ENCODE data around the gene ACTG1.

The ACTG1 gene

DNA sequence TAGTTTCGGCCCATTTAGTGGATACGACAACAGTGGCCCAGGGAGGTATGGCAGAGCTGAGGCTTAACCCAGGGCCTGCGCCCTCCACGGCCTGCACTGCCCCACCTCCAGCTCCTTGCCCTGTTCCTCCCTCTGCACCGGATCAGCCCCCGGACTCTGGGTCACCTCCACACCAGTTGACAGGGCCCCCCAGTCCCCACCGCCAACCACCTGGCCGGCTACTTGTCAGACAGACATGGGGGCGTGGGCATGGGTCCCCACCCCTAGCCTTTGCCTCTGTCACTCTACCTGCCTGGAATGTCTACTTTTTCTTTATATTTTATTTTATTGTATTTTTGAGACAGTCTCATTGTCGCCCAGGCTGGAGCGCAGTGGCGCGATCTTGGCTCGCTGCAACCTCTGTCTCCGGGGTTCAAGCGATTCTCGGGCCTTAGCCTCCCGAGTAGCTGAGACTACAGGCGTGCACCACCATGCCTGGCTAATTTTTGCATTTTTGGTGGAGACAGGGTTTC, 3.0 kb upstream of the ACTG1 start:
- DNase-seq: no peak

DNA sequence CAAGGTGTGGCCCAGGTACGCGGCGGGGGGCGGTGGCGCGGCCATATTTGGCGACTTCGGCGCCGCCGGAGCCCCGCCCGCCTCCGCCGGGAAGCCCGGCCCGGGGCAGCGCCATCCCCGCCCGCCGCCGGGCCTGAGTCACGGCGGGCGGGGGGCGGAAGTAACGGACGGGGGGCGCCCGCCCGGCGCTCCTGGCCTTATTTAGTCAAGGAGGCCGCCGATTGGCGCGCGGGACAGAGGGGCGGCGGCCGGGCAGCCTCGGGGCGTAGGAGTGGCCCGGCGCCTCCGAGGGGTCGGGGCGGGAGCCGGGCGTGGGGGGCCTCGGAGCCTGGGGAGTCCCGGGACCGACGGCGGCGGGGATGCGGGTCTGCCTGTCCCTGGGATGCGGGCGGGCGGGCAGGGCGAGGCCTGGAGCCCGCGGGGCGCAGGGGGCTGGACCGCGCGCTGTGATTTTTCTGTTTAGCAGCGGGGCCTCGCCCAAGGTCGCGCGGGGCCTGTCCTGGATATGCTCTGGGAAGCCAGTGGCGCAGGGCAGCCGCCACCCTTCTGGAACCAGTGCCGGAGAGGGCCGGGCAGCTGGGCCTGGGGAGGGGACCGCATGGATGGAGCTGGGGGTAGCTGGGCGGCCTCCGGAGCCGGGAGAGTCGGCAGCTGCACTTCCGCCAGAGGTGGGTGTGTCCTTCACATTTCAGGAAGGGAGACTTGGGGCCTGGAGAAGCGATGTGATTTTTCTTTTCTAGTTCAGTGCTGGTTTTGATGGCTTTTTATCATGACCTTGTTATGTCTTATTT, 2.3 kb upstream of the ACTG1 start:
- peak; percentile 50 for DNase-seq

DNA sequence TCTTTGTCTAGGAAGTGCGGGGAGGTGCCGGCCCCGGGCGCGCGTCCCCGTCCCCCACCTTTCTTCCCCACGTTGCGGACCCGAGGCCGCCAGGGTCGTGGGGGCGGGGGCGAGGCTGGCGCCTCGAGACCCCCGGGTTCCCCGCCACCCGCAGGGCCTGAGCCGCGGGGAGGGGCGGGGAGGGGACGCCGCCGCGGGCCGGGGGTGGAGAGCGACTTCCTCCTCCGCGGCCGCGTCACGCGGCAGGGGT, 1.8 kb upstream of the ACTG1 start:
- no peak for DNase-seq

DNA sequence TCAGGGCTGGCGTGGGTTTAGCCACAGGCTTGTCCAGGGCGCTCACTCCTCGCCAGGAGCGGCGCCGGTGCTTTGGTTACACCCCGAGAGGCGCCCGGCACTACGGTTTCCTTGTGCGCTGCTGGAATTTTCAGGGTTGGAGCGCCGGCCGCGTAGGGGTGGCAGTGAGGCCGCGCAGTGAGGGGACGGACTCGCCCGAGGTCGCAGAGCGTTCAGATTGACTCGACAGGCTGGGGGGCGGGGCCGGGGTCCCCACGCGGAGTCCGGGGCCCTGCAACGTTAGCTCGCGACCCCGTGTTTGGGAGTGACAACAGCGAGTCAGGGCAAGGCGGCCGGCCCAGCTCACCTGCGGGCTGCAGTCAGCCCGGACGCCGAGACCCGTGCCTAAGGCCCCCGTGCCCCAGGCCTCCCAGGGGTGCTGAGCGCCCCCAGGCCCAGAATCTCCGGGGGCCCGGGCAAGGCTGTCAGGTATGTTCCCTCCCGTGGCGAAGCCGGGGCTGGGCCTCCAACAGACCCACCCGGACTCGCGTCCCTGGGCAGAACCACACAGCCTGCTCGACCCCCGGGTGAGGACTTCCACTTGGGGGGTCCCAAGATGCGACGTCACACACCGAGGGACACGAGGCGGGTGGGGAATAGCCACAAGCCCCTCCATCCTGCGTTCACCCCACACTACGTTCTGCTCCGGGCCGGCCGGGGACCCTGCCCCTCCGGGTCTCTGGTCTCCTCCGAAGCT, 1.3 kb upstream of the ACTG1 start:
- peak; percentile 52 for DNase-seq

DNA sequence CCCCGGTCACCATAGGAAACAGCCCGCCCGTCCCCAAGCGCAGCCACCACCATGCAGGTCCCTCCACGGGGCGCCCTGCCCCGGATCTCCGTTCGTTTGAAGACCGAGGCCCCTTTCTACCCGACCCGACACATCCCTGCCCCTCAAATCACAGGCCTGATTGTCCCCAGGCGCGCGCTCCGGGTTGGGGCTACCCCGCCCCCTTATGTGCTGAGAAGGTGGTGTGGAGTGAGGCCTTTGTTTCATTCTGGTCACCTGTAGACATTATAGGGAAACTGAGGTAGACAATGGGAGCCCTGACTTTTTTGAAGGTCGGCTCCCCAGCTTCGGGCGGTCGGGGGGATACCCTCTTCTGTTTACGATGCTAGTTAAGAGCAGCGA, 763 bp upstream of the ACTG1 start:
- peak; percentile 61 for DNase-seq

DNA sequence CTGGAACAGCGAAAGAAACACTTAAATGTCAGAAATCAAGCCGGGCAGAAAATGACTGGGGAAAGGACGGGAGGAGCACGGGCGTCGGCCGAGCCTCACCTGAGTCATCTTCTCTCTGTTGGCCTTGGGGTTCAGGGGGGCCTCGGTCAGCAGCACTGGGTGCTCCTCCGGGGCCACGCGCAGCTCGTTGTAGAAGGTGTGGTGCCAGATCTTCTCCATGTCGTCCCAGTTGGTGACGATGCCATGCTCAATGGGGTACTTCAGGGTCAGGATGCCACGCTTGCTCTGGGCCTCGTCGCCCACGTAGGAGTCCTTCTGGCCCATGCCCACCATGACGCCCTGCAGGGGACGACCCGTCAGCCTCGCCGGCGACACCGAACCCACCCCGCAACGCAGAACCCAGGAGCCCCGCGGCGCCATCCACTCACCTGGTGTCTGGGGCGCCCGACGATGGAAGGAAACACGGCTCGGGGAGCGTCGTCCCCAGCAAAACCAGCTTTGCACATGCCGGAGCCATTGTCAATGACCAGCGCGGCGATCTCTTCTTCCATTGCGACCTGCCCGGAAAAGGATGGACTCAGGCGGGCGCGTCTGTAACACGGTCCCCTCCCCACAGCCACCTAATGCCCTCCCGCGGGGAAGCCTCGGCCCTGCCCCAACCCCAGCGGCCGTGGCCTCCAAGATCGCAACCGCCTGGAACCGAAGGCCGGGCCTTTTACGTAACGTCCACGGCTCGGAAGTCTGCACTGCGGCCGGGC, 616 bp downstream of the ACTG1 start:
- no peak for DNase-seq

DNA sequence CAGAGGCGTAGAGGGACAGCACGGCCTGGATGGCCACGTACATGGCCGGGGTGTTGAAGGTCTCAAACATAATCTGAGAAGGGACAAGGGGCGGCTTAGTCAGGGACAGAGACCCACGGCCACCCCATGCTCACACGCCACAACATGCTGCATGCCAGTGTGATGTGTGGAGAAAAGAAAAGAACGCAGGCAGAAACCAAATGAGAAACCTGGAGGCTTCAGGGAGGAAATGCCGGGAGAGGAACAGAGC, 1.1 kb downstream of the ACTG1 start:
- no peak for DNase-seq

DNA sequence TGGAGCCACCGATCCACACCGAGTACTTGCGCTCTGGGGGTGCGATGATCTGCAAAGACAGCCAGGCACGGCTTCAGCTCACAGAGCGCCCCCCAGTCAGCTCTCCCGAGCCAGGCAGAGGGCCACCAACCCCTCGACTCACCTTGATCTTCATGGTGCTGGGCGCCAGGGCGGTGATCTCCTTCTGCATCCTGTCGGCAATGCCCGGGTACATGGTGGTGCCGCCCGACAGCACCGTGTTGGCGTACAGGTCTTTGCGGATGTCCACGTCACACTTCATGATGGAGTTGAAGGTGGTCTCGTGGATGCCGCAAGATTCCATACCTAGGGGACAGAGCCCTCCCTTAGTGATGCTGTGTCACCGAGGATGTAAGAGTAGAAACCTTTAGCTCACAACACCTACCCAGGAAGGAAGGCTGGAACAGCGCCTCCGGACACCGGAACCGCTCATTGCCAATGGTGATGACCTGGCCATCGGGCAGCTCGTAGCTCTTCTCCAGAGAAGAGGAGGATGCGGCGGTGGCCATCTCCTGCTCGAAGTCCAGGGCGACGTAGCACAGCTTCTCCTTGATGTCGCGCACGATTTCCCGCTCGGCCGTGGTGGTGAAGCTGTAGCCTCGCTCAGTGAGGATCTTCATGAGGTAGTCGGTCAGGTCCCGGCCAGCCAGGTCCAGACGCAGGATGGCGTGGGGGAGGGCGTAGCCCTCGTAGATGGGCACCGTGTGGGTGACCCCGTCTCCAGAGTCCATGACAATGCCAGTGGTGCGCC, 1.6 kb downstream of the ACTG1 start:
- DNase-seq: no peak

DNA sequence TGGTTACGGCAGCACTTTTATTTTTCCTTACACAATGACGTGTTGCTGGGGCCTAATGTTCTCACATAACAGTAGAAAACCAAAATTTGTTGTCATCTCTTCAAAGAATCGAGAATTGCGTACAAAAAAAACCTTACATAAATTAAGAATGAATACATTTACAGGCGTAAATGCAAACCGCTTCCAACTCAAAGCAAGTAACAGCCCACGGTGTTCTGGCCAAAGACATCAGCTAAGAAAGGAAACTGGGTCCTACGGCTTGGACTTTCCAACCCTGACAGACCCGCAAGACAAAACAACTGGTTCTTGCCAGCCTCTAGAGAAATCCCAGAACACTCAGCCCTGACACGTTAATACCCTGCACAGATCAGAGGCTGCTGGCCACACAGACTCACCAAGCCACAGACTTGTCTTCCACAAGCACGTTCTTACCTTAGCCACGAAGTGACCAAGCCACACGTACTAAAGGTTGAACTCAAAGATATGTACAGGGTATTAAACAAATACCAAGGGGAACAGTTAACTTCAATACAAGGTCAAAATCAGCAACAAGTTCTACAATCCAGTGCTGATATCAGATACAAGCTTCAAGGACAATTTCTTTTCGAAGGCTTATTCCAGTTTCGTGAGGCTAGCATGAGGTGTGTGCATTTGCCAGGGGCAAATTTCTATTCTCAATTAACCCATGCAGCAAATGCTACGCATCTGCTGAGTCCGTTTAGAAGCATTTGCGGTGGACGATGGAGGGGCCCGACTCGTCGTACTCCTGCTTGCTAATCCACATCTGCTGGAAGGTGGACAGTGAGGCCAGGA, 2.4 kb downstream of the ACTG1 start:
- no peak for DNase-seq

DNA sequence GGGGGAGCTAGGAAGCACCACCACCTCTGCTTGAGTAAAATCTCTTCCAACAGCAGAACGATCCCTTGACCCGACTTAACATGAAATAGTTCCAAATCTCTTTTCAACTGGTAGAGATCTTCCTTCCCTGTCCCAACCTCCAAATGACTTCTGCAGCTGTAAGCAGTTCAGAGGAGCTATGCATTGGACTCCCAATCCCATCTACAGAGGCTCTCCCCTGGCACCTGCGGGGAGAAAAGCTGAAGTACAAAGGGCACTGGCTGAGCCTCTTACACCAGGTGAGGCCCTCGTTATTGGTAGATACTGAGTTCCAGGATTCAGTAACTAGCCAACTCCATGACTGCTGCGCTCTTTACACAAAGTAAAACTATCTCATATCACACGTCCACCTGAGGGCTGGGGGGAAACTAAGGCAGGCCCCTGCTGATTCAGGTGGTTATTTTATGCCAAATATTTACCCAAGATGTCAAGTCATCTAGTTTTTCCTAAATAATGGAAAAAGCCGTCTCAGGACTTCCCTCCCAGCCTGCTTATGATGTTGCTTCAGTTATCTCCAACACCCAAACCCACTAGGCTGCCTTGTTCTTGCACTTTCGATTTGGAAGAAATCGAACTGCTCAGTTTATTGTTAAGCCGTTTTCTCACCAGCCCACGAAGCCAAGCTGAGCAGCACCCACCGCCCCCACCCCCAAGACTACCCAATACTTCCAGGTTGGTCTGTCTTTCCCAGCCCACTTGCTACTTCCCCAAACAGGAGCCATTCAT, 3.2 kb downstream of the ACTG1 start:
- DNase-seq: no peak

DNA sequence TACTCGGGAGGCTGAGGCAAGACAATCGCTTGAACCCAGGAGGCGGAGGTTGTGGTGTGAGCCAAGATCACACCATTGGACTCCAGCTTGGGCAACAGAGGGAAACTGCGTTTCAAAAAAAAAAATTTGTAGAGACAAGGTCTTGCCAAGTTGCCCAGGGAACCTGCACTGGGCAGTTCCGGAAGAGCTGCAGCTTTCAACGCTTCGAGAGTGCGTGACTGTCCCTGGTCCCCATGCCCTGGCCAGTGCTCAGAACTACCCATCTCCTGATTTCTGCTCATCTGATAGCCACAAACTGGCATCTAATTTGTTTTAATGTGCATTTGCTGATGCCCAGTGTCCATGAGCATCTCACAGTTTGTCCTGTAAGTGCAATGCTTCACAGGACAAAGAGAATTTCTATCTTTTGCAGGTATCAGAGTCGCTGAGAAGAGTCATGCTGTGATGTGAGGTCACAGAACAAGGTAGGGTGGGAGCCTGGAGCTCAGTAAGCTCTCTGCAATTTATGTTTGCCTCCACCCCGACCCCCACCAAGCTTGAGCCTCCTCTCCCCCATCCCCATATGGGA, 3.9 kb downstream of the ACTG1 start:
- DNase-seq: no peak

DNA sequence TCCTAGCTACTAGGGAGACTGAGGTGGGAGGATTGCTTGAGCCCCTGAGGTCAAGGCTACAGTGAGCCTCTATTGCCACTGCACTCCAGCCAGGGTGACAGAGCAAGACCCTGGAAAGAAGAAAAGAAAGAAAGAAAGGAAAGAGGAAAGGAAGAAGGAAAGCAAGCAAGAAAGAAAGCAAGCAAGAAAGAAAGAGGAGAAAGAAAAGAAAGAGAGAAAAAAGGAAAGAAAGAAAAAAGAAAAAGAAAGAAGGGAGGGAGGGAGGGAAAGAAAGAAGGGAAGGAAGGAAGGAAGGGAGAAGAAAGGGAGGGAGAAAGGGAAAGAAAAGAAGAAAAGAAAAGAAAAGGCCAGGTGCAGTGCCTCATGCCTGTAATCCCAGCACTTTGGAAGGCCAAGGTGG, 9.0 kb downstream of the ACTG1 start:
- no peak for DNase-seq

DNA sequence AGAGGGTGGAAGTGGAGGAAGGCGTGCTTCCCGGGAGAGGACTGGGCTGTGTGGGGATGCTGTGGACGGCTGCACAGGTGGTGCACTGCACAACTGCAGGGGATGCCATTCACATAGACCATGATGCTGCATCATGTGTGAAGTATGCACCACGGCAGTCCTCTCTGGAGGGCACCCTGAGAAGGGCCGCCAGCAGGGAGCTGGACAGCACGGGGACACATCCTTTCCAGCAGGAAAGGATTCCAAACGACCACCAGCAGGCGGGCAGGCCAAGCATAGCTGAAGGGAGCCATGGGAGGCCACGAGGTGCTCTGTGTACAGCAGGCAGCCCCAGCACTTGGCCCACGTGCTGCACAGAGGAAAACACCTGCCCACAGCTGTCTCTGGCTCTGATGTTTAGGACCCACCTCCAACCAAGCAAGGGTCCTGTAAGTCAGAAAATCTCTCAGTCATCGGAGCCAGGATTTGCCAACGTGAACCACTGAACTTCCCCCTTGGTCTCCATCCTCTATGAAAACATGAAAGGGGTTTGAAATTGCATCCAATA, 10.1 kb downstream of the ACTG1 start:
- DNase-seq: no peak

DNA sequence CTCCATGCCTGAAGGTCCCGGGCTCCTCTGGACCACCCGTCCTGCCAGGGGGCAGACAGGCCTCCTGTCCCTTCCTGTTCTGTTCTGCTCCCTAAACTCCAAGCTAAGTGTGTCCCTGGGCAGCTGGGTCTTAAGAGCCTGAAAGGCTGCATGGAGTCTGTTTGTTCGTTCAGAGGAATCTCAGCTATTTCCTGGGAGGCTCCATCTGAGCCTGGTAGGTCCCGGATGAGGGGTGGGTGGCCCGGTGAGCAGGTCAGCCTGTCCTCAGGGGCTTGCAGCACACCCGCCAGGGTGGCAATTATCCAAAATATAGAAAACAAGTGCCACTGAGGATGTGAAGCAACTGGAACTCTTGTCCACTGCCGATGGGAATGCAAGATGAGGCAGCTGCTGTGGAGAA, 12.6 kb downstream of the ACTG1 start:
- DNase-seq: no peak

DNA sequence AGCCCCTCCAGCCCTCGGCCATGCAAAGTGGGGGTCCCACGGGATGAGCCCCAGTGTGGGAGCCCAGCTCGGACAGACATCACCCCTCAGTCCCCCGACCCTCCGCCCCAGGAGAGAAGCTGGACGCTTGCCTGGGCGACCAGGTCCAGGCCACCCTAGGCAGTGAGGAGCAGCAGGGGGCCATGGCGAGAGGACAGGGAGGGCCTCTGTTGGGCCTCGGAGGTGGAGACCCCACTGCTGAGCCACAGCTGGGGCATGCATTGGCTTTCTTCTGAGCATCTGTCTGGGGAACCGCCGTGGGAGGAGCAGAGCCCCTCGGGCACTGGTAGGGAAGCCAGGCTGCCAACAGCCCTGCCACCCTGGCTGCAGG, 13.0 kb downstream of the ACTG1 start:
- no peak for DNase-seq

DNA sequence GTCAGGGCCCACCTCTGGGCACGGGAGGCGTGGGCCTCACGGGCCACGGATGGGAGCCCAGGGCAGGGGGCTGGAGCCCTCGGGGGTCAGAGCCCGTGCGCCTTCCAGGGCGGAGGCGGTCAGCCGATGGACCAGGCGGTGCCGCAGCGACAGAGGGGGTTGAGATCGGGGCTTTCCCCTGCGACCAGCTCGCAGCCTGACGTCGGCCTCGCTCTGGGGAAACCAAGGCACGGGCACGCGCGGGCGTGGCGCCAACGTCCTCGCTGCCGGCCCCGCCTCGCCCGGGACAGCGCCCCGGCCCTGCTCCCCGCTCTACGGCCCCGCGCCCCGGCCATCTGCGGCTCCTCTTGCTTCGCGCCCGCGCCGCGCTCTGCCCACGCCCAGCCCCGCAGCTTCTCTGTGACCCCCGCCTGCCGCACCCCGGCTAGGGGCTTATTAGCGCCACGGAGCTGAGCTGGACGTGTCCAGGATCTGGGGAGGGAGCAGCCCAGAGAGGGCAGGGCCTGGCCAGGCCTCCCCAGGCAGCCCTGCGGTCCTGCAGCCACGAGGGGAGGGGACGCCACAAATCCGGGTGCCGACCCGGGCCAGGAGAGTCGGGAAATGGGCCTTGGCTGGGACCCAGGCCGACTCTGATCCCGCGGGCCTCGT, 13.5 kb downstream of the ACTG1 start:
- no peak for DNase-seq

DNA sequence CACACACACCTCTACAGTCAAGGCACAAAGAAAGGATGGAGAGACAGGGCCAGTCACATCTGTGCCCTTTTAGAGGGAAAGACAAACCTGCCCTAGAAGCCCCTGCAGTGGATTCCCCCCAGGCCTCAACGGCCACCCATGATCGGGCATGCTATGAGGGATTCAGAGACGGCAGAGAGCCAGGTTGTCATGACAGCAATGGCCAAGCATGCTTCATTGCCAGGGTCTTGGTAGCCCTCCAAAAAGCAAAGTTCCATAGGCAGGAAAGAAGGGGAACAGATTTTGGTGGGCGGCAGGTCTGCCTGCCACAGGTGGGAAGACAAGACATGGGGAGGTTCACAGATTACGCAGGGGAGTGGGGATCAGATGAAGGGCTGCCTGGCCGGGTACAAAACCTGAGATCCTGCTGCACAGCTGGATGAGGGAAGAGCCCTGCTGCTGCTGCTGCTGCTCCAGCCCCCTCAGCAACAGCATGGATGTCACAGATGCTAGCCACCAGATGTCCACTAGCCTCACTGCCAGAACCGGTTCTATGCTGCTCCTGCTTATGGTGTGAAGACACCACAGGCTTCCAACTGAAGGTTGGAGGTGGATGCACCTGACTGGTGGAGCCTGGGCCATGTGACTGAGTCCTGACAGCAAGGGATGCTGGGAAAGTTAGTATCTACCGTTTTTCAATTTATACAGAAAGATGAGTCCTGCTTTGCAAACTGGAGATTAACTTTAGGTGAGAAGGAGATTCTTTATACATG, 17.8 kb downstream of the ACTG1 start:
- peak; percentile 66 for DNase-seq

DNA sequence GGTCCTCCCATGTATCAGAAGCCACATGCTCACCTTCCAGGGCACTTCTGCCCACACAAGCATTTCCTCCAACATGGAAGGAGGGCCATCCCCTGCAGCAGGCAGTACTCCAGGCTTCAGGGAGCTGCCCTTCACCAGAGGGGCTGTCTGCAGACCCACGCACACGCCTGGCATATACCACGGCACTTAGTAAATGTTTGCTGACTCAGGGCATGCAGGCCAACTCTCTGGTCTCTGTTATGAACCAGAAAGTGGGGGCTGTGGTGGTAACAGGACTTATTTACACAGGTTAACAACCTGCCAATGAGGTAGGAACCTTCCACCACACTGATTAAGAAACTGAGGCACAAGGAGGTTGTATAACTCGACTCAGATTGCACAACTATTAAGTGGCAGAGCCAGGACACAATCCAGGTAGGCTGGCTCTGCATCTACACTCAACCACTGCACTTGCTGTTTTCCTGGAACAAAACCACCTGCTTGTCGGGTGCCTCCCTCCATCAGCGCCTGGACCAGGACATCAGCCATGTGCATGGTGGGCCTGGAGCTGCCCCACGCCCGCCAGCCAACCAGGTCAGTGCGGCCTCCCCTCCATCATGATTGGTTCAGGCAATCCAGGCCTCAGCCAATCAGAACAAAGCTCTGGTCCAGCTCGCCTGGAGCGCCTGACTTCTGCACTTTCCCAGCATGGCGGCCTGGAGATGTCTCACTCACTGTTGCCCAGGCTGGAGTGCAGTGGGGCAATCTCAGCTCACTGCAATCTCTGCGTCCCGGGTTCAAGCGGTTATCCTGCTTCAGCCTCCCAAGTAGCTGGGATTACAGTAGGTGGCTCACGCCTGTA, 19.2 kb downstream of the ACTG1 start:
- no peak for DNase-seq

DNA sequence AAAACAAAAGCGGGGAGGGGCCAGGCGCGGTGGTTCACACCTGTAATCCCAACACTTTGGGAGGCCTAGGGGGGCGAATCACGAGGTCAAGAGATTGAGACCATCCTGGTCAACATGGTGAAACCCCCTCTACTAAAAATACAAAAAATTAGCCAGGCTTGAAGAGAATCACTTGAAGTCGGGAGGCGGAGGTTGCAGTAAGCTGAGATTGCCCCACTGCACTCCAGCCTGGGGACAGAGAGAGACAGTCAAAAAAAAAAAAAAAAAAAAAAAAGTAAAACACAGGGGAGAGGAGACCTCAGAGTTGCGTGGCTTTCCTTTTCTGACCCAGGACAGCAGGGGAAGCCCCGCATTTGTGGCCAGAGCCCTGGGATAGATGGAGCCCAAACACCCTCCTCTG, 19.9 kb downstream of the ACTG1 start:
- no peak for DNase-seq

Measured in NCI-H2171 (cell line).